Measurements from ENCODE around the gene RGS9. TPM values are rescaled to one million over a fixed set of nuclear protein-coding genes. Genes with fewer than 3 reads are reported as not detected.
A peak's percentile ranks its signal among the peaks of the same experiment; 100 is the strongest.

RGS9 gene
- total RNA-seq, 1 donor from 2014 or later: 3.2 TPM

DNA sequence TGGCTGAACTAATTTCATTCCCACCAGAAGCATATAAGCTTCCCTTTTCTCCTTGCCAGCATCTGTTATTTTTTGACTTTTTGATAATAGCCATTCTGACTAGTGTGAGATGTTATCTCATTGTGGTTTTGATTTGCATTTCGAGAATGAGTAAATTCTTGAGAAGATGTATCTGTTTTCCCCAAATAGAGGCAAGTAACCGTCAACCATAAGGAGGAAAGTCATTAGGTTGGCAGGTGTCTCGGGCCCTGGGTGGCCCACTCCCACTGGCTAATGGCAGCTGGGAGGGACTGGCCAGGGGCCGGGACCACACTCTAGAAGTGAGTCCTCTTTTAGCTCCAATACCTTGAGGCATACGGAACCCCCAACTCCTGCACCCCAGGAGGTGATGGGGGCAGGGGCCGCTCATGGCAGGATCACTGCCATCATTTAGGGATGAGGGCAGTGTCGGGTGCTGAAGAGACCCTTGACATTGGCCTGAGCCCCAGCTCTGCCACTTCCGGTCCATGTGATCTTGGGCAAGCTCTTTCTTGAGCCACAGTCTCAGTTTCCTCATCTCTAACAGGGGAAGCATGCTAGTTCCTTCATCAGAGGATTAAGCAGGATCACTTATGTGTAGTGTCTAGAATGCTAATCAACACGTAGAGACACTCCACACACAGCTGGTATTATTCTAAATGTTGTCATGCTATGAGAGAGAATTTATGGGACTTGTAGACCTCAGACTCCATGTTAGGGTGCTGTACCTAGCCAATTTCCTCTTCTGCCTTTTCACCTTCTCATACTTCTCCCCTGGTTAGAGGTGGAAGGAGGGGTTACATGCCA lies 44.3 kb downstream of the RGS9 start:
- peak overlapping the region; percentile 66 for H3K27ac Mint-ChIP-seq
- H3K4me1 Mint-ChIP-seq: peaks cover 45% of the 10 kb centered on the region
- H3K4me3 Mint-ChIP-seq: no peak overlapping the region

DNA sequence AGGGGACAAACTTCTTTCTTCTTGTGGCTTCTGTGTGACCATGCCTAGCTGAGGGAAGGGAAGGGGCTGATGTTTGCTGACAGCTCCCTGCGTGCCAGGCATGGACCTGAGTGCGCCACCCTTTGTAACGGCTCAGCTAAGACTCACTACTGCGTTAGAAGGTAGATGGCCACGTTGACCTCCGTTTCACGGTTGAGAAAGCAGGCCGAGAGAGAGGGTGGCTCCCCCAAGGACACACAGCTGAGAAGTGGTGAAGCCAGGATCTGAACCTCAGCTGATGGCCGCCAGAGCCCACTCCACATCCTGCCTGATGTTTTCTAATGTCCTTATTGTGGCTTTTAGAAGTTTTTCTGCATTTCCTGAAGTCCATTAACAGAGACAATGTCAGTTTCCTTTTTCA lies 45.1 kb downstream of the RGS9 start:
- ChIA-PET POLR2A (interaction anchor here (0.9 to 2.0 kb wide), 4 partner anchors 18 to 263 kb away, joined by 3 to 12 read pairs (median 6); partner anchors contain the start of gene LRRC37A3), CTCF (interaction anchor here (1.3 kb wide), 1 partner anchor 45 kb away, joined by 3 read pairs; the partner anchor contains the start of gene RGS9)
- intact Hi-C loops (cut with micrococcal nuclease): no loop called here
- peaks cover 45% of the 10 kb centered on the region for H3K4me1 Mint-ChIP-seq
- no peak overlapping the region for H3K4me3 Mint-ChIP-seq
- no peak for DNase-seq
- peak overlapping the region; percentile 66 for H3K27ac Mint-ChIP-seq
- peak; percentile 5 for ATAC-seq (ENCODE audit: low read depth)
- no peaks in the 10 kb centered on the region for H3K9me3 Mint-ChIP-seq
- TF ChIP-seq, protein P1, sequence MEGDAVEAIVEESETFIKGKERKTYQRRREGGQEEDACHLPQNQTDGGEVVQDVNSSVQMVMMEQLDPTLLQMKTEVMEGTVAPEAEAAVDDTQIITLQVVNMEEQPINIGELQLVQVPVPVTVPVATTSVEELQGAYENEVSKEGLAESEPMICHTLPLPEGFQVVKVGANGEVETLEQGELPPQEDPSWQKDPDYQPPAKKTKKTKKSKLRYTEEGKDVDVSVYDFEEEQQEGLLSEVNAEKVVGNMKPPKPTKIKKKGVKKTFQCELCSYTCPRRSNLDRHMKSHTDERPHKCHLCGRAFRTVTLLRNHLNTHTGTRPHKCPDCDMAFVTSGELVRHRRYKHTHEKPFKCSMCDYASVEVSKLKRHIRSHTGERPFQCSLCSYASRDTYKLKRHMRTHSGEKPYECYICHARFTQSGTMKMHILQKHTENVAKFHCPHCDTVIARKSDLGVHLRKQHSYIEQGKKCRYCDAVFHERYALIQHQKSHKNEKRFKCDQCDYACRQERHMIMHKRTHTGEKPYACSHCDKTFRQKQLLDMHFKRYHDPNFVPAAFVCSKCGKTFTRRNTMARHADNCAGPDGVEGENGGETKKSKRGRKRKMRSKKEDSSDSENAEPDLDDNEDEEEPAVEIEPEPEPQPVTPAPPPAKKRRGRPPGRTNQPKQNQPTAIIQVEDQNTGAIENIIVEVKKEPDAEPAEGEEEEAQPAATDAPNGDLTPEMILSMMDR (IDR thresholded peaks at IDR 0.05): no peak
- H3K27me3 Mint-ChIP-seq: peaks cover 2% of the 10 kb centered on the region
- H3K36me3 Mint-ChIP-seq (ENCODE audit: low read depth): no peaks in the 10 kb centered on the region

More for the DNA sequence above, 44.3 kb downstream of the RGS9 start:
- CTCF ChIA-PET: interaction anchor here (1.3 kb wide), 1 partner anchor 44 kb away, joined by 3 read pairs; the partner anchor contains the start of gene RGS9
- TF ChIP-seq, protein P1 (IDR thresholded peaks at IDR 0.05): no peak
- H3K36me3 Mint-ChIP-seq (ENCODE audit: low read depth): no peaks in the 10 kb centered on the region
- DNase-seq (no peak), ATAC-seq (ENCODE audit: low read depth) (peak; percentile 62)
- H3K27me3 Mint-ChIP-seq: peaks cover 3% of the 10 kb centered on the region
- POLR2A ChIA-PET: interaction anchor here (0.9 to 2.0 kb wide), 7 partner anchors 17 to 262 kb away, joined by 3 to 12 read pairs (median 5); partner anchors contain the start of genes GNA13 and LRRC37A3
- no peaks in the 10 kb centered on the region for H3K9me3 Mint-ChIP-seq
- intact Hi-C loops (cut with micrococcal nuclease): loop anchor here (1.0 kb wide), 1 partner anchor 17 kb away; no protein-coding TSS in a partner anchor

DNA sequence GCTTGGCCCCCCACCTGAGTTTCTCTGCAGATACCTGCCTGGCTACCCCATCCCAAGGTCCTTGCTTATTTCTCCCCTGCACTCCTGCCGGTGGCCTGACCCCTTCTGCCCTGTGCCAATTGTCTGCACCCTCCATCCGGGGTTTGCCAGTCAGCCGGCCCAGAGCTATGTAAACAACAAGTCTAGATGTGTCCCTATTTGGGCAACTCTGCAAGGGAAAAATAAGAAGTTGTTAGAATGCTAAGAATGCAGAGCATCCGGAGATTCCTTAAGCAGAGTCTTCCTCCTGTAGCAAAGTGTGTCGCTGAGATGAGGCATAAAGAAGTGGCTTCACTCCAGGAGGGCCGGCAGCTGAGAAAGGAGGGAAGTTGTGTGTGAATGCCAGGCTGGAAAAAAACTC lies 46.6 kb downstream of the RGS9 start:
- H3K4me3 Mint-ChIP-seq: no peak overlapping the region
- no peak overlapping the region for H3K27ac Mint-ChIP-seq
- TF ChIP-seq, protein P1 (IDR thresholded peaks at IDR 0.05): no peak
- H3K36me3 Mint-ChIP-seq (ENCODE audit: low read depth): no peaks in the 10 kb centered on the region
- POLR2A ChIA-PET: no interaction called here
- H3K4me1 Mint-ChIP-seq: peaks cover 39% of the 10 kb centered on the region
- intact Hi-C loops (cut with micrococcal nuclease): no loop called here
- no peak for DNase-seq
- no peaks in the 10 kb centered on the region for H3K9me3 Mint-ChIP-seq
- H3K27me3 Mint-ChIP-seq: no peaks in the 10 kb centered on the region
- CTCF ChIA-PET: no interaction called here
- no peak for ATAC-seq (ENCODE audit: low read depth)

DNA sequence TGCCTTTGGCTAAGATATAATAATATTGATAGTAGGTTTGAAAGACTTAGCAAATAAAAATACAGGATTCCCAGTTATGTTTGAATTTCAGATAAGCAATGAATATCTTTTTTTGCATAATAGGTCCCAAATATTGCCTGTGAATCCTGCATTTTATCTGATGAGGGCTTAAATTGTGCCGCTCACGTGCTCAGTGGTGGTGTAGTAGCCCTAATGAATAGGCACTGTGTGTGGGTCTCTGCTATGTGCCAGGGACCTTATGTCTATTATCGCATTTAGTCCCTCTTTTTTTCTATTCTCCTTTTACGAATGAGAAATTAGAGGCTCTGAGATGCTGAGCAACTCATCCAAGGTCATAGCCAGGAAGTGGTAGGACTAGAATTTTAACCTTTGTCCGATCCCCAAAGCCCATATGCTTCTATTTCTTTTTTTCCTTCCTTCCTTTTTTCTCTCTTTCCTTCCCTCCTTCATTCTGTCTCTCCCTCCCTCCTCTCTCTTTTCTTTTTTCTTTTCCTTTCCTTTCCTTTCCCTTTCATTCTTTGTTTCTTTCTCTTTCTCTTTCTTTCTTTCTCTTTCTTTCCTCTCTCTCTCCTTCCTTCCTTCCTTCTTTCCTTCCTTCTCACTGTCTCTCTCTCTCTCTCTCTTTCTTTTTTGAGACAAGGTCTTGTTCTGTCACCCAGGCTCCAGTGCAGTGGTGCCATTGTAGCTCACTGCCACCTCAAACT lies 47.2 kb downstream of the RGS9 start:
- H3K36me3 Mint-ChIP-seq (ENCODE audit: low read depth): no peaks in the 10 kb centered on the region
- H3K27ac Mint-ChIP-seq: no peak overlapping the region
- peaks cover 35% of the 10 kb centered on the region for H3K4me1 Mint-ChIP-seq
- ATAC-seq (ENCODE audit: low read depth) (no peak), DNase-seq (no peak)
- no peaks in the 10 kb centered on the region for H3K9me3 Mint-ChIP-seq
- ChIA-PET POLR2A (no interaction called here), CTCF (no interaction called here)
- TF ChIP-seq, protein P1 (IDR thresholded peaks at IDR 0.05): no peak
- no peak overlapping the region for H3K4me3 Mint-ChIP-seq
- intact Hi-C loops (cut with micrococcal nuclease): no loop called here
- no peaks in the 10 kb centered on the region for H3K27me3 Mint-ChIP-seq

DNA sequence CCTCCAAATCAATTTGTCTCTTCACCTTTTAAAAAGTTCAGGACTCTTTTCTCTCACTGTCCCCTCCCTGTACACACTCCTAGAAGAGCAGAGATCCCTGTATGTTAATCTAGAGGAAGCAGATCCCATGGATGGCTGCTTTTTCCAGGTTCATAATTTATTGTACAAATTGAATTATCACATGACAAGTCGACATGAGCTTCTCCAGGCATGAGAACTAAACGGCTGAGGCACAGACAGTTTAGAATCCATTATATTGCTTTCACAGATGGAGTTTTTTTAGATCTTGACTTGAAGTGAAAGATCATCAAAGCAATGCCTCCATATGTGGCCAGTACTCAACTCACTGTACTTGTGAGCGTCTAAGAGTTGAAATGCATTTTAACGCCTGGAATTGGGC lies 47.9 kb downstream of the RGS9 start:
- ChIA-PET POLR2A (no interaction called here), CTCF (no interaction called here)
- Mint-ChIP-seq H3K27ac (no peak overlapping the region), H3K4me3 (no peak overlapping the region), H3K9me3 (no peaks in the 10 kb centered on the region), H3K4me1 (peaks cover 28% of the 10 kb centered on the region), H3K27me3 (no peaks in the 10 kb centered on the region), H3K36me3 (ENCODE audit: low read depth) (no peaks in the 10 kb centered on the region)
- no peak for ATAC-seq (ENCODE audit: low read depth)
- DNase-seq: no peak
- TF ChIP-seq, protein P1 (IDR thresholded peaks at IDR 0.05): no peak
- intact Hi-C loops (cut with micrococcal nuclease): no loop called here

All from activated B cell treated with CpG ODN at 0.5 μM for 24 hours (primary cell).